Upper lobe of right lung (tissue), 1 donor: ENCODE measurements around the gene MME. TPM values are rescaled to one million over a fixed set of nuclear protein-coding genes. Genes with fewer than 3 reads are reported as not detected.
"Not testable (repeated sequence)": the region's sequence is repeated elsewhere in the genome, so short reads cannot be mapped to it uniquely, and the experiment has no call there.

ENCODE experiments used
- ATAC-seq: fragments of 200-7000 bp; cut with Tn5 transposase; one replicate; pipeline ENCODE4 v1.9.1; 2020; ENCODE audit warnings: mild to moderate bottlenecking, moderate library complexity
- DNase-seq: peaks from one replicate; pipeline ENCODE4 v3.0.0-alpha.2; 2020
- H3K27ac ChIP-seq: fragments of 200-600 bp; one replicate; pipeline ENCODE4 v1.8.0; 2022
- H3K27me3 ChIP-seq: fragments of 200-600 bp; one replicate; pipeline ENCODE4 v1.8.0; 2022; ENCODE audit warnings: mild to moderate bottlenecking
- H3K36me3 ChIP-seq: fragments of 200-600 bp; one replicate; pipeline ENCODE4 v1.8.0; 2022
- H3K4me1 ChIP-seq: fragments of 200-600 bp; one replicate; pipeline ENCODE4 v1.8.0; 2022
- H3K4me3 ChIP-seq: fragments of 200-600 bp; one replicate; pipeline ENCODE4 v1.8.0; 2022; ENCODE audit warnings: mild to moderate bottlenecking
- H3K9me3 ChIP-seq: fragments of 200-600 bp; one replicate; pipeline ENCODE4 v1.8.0; 2022
- intact Hi-C: fragments of 100-400 bp; cut with DNase I; formaldehyde crosslinking; loops from one replicate; pipeline ENCODE4 v1.11.0; 2022
- total RNA-seq: library from RNA; stranded (reverse); fragmentation: NEBNext Ultra II Directional; extraction: Animal tissue kit (Norgen Biotek cat#: 25700); gene quantifications from one replicate; pipeline ENCODE4 v1.2.1, GENCODE V29; 2021
- TF ChIP-seq, protein P1 (sequence below): fragments of 200-600 bp; IDR thresholded peaks from one replicate; pipeline ENCODE4 v1.8.0; 2022; ENCODE audit warnings: antibody characterized with exemption
- donor health status: DM: no; HTN: yes; CAD: no; lungs with severe emphysema.

The MME gene
- total RNA-seq, 1 donor from 2014 or later, result 79.1 TPM

DNA sequence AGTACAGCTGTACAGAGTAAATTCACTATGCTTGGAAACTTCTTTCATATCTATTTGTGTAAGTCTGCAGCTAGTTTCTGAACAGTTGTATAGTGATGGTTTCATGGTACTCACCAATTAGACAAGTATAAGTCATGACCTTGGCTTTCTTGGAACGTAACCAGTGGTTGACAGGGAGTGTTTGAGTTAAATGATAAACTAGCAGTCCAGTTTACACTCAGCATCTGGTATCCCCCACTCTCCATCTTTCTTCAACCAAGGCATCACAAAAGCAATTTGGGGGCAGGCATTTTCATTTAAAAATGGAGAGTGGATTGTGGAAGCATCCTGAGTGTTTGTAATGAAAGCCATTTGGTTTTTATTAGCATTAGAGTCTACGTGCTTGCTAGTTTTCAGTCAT is 26.0 kb downstream of the MME start:
- Histone ChIP-seq H3K27me3 (no peaks in the 10 kb centered on the region), H3K4me3 (no peak overlapping the region), H3K9me3 (no peaks in the 10 kb centered on the region), H3K27ac (no peak overlapping the region), H3K36me3 (no peaks in the 10 kb centered on the region), H3K4me1 (no peaks in the 10 kb centered on the region)
- TF ChIP-seq, protein P1, sequence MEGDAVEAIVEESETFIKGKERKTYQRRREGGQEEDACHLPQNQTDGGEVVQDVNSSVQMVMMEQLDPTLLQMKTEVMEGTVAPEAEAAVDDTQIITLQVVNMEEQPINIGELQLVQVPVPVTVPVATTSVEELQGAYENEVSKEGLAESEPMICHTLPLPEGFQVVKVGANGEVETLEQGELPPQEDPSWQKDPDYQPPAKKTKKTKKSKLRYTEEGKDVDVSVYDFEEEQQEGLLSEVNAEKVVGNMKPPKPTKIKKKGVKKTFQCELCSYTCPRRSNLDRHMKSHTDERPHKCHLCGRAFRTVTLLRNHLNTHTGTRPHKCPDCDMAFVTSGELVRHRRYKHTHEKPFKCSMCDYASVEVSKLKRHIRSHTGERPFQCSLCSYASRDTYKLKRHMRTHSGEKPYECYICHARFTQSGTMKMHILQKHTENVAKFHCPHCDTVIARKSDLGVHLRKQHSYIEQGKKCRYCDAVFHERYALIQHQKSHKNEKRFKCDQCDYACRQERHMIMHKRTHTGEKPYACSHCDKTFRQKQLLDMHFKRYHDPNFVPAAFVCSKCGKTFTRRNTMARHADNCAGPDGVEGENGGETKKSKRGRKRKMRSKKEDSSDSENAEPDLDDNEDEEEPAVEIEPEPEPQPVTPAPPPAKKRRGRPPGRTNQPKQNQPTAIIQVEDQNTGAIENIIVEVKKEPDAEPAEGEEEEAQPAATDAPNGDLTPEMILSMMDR, result no peak
- ATAC-seq (no peak), DNase-seq (no peak)
- intact Hi-C loops, result no loop called here

DNA sequence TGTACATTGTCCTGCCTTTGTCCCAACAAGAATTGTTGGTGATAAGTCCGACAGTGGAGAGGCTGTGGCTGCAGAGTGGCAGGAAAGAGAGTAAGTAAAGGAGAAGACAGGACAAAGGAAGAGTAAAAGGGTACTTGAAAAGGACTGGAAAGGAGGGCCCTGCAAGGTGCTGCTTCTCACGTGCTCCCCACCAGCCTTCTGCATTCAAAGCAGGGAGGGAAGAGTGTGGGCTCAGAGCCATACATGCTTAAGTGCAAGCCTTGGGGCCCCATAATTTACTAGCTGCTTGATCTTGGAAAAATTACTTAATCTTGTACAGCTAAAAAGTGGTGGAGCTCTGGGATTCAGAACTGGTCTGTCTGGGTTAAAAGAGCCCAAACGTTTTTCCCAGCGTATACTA is 29.9 kb downstream of the MME start:
- no peak for DNase-seq
- no peaks in the 10 kb centered on the region for H3K36me3 ChIP-seq
- intact Hi-C loops, result no loop called here
- H3K4me3 ChIP-seq, result no peak overlapping the region
- no peaks in the 10 kb centered on the region for H3K4me1 ChIP-seq
- TF ChIP-seq, protein P1, result no peak
- no peak for ATAC-seq
- H3K27me3 ChIP-seq, result no peaks in the 10 kb centered on the region
- H3K9me3 ChIP-seq, result no peaks in the 10 kb centered on the region
- no peak overlapping the region for H3K27ac ChIP-seq

DNA sequence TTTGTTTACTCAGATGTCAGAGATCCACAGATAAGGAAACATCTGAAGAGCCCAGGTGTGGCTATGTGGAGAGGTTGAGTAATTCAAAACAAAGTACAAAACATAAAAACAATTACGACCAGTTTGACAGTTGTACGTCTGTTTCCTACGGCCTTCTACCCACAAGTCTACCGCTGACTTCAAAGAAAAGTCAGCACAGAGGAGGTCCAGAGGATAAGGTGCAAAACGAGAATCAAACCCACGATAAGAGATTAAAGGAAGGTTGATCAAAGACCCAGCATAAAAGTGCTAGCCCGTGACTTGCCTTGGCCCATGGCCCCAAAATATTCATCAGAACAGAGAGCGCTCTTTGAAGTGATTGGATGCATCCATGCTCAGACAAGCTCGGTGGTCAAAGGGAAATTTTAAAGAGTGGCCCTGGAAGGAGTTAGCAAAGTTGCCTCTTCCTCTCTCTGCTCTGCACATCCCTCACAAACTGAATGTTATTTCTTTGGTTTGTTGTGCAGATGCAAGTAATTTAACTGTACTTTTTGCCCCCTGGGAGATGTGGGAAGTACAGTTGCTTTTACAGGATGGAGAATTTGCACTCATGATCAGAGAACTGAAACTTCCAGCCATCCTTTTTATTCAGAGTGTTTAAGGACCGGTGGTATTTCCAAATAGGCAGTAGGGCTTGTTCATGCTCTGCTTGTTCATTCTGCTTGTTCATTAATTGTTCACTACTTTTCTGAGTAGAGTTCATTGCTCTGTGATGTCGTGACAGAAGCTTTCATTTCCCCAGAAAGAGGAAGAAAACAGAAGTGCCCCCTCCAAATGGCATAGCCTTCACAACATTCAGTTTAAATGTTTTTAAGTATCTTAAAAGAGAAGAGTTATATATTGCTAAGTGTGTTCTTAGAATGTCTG is 31.1 kb downstream of the MME start:
- Histone ChIP-seq H3K4me3 (no peak overlapping the region), H3K36me3 (no peaks in the 10 kb centered on the region), H3K9me3 (no peaks in the 10 kb centered on the region), H3K4me1 (no peaks in the 10 kb centered on the region), H3K27ac (no peak overlapping the region), H3K27me3 (no peaks in the 10 kb centered on the region)
- ATAC-seq (no peak), DNase-seq (no peak)
- TF ChIP-seq, protein P1, result no peak
- intact Hi-C loops, result no loop called here

DNA sequence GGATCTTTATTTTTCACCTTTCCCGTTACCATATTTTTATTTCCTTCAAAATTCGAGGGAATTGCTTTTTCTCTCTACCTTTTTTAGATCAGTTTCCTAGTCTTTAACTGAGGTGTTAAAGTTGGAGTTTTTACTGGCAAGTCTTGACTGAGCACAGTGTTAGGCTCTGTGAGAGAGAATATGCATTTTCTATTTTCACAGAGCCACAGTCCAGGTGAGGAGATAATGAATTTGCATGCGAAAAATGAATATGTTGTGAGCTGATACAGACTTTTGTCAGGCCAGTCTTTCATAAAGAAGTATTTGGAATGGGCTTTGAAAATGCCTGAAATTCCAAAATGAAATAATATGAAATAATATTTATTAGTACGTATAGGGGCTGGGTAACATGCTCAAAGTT is 31.9 kb downstream of the MME start:
- intact Hi-C loops, result no loop called here
- TF ChIP-seq, protein P1, result no peak
- H3K4me3 ChIP-seq, result no peak overlapping the region
- no peaks in the 10 kb centered on the region for H3K27me3 ChIP-seq
- no peaks in the 10 kb centered on the region for H3K36me3 ChIP-seq
- H3K27ac ChIP-seq, result no peak overlapping the region
- no peaks in the 10 kb centered on the region for H3K9me3 ChIP-seq
- H3K4me1 ChIP-seq, result no peaks in the 10 kb centered on the region
- no peak for ATAC-seq
- no peak for DNase-seq

DNA sequence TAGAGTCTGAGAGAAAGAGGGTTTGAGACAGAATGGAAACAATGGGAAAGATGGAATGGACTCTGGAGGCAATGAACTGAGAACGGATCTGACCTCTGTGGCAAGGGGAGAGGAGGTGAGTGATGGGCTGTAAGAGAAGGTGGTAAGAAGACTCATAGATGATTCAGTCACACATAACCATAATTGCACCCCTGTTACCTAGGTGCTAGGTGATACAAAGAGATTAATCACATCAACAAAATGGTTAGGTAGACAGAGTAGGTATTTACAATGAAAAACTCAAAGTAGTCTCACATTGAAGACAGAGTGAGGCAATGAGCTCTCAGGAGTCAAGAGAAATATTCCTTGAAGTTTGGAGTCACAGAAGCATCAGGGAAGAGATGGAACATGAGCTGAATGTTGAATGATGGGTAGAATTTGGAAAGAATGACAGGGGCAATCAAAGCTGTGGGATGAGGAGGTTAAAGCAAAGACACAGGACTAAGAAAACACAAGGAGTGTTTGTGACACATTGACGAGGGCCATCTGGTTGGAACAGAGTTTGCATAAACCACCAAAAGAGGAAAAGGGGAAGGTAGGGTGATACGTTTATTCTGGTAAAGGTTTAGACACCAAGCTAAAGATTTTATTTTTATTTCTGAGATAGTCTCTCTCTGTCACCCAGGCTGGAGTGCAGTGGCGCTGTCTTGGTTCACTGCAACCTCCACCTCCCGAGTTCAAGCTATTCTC is 32.7 kb downstream of the MME start:
- Histone ChIP-seq H3K27ac (no peak overlapping the region), H3K9me3 (no peaks in the 10 kb centered on the region), H3K4me1 (no peaks in the 10 kb centered on the region), H3K4me3 (no peak overlapping the region), H3K36me3 (no peaks in the 10 kb centered on the region), H3K27me3 (no peaks in the 10 kb centered on the region)
- ATAC-seq (no peak), DNase-seq (no peak)
- intact Hi-C loops, result no loop called here
- TF ChIP-seq, protein P1, result no peak

DNA sequence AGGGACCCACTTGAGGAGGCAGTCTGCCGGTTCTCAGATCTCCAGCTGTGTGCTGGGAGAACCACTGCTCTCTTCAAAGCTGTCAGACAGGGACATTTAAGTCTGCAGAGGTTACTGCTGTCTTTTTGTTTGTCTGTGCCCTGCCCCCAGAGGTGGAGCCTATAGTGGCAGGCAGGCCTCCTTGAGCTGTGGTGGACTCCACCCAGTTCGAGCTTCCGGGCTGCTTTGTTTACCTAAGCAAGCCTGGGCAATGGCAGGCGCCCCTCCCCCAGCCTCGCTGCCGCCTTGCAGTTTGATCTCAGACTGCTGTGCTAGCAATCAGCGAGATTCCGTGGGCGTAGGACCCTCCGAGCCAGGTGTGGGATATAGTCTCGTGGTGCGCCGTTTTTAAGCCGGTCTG is 44.6 kb downstream of the MME start:
- intact Hi-C loops, DNase-seq: not testable (repeated sequence)

More for the DNA sequence above, 44.6 kb downstream of the MME start:
- not testable (repeated sequence) for H3K27ac ChIP-seq, H3K4me1 ChIP-seq, ATAC-seq, H3K4me3 ChIP-seq, H3K9me3 ChIP-seq, H3K27me3 ChIP-seq, H3K36me3 ChIP-seq
